Parathyroid adenoma (tissue), 2 donors: Measurements from ENCODE around the gene EPAS1.
"Not testable (repeated sequence)": the region's sequence is repeated elsewhere in the genome, so short reads cannot be mapped to it uniquely, and the experiment has no call there.

ENCODE experiments used
- H2AFZ ChIP-seq: fragments of 300-600 bp; sonication (generic); one replicate; pipeline ENCODE4 v1.7.0; 2017; ENCODE audit warnings: antibody characterized with exemption, mild to moderate bottlenecking
- H3K27ac ChIP-seq: fragments of 300-600 bp; sonication (generic); one replicate; pipeline ENCODE4 v1.7.0; 2017
- H3K27me3 ChIP-seq: fragments of 300-600 bp; sonication (generic); one replicate; pipeline ENCODE4 v1.7.0; 2017; ENCODE audit warnings: low read length; ENCODE audit not compliant: control insufficient read depth, insufficient read depth
- H3K36me3 ChIP-seq: fragments of 300-600 bp; sonication (generic); one replicate; pipeline ENCODE4 v1.7.0; 2017; ENCODE audit warnings: low read length; ENCODE audit not compliant: control insufficient read depth, insufficient read depth
- H3K4me1 ChIP-seq: fragments of 300-600 bp; sonication (generic); one replicate; pipeline ENCODE4 v1.7.0; 2017; ENCODE audit warnings: control low read depth
- H3K4me2 ChIP-seq: fragments of 300-600 bp; sonication (generic); one replicate; pipeline ENCODE4 v1.7.0; 2017; ENCODE audit warnings: low read length
- H3K4me3 ChIP-seq: fragments of 300-600 bp; sonication (generic); one replicate; pipeline ENCODE4 v1.7.0; 2017; ENCODE audit warnings: low read depth, low read length
- H3K79me2 ChIP-seq: fragments of 300-600 bp; sonication (generic); one replicate; pipeline ENCODE4 v1.7.0; 2017; ENCODE audit warnings: control low read depth
- H3K9ac ChIP-seq: fragments of 300-600 bp; sonication (generic); one replicate; pipeline ENCODE4 v1.7.0; 2017; ENCODE audit warnings: mild to moderate bottlenecking
- H3K9me3 ChIP-seq: fragments of 300-600 bp; sonication (generic); one replicate; pipeline ENCODE4 v1.7.0; 2017; ENCODE audit warnings: low read length; ENCODE audit not compliant: control insufficient read depth
- TF ChIP-seq, protein P1 (sequence below): fragments of 300-600 bp; sonication (generic); IDR thresholded peaks from one replicate; pipeline ENCODE4 v1.7.0; 2017; ENCODE audit warnings: antibody characterized with exemption, mild to moderate bottlenecking
- donor health status: primary hyperparathyroidism.

EPAS1 gene

GRCh38 chr2:46392561-46393346 is 95.5 kb downstream of the EPAS1 start:
- no peak overlapping the region for H3K27ac ChIP-seq
- H3K4me2 ChIP-seq, result no peak overlapping the region
- no peaks in the 10 kb centered on the region for H3K79me2 ChIP-seq
- H3K36me3 ChIP-seq, result no peaks in the 10 kb centered on the region
- H3K9me3 ChIP-seq, result no peaks in the 10 kb centered on the region
- H3K4me1 ChIP-seq, result no peaks in the 10 kb centered on the region
- no peak overlapping the region for H2AFZ ChIP-seq
- no peak overlapping the region for H3K4me3 ChIP-seq
- no peak overlapping the region for H3K9ac ChIP-seq
- TF ChIP-seq, protein P1, sequence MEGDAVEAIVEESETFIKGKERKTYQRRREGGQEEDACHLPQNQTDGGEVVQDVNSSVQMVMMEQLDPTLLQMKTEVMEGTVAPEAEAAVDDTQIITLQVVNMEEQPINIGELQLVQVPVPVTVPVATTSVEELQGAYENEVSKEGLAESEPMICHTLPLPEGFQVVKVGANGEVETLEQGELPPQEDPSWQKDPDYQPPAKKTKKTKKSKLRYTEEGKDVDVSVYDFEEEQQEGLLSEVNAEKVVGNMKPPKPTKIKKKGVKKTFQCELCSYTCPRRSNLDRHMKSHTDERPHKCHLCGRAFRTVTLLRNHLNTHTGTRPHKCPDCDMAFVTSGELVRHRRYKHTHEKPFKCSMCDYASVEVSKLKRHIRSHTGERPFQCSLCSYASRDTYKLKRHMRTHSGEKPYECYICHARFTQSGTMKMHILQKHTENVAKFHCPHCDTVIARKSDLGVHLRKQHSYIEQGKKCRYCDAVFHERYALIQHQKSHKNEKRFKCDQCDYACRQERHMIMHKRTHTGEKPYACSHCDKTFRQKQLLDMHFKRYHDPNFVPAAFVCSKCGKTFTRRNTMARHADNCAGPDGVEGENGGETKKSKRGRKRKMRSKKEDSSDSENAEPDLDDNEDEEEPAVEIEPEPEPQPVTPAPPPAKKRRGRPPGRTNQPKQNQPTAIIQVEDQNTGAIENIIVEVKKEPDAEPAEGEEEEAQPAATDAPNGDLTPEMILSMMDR, result no peak
- no peaks in the 10 kb centered on the region for H3K27me3 ChIP-seq

DNA sequence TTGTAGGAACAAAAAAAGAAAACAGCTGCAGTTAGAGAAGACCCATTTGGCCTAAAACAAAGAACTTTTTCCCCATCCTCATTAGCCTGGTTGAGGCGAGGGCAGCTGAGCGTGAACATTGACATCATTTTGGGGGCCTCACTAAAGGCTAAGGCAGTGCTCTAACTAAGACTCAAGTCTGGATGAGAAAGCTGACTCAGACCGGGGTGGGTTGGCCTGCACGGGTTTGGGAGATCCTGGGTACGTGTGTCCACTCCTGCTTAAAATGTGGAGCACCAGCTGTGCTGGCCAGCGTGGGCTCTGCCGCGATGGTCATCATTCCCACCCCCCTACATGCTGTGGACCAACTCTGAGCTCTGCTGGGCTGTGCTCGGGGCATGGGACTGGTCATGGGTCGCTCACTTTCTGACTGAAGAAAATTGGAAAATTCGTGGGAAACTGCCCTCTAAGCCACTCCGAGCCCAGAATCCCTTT is 96.2 kb downstream of the EPAS1 start:
- Histone ChIP-seq H3K27me3 (no peaks in the 10 kb centered on the region), H3K9ac (no peak overlapping the region), H3K4me2 (no peak overlapping the region), H3K36me3 (no peaks in the 10 kb centered on the region), H3K4me1 (no peaks in the 10 kb centered on the region), H3K4me3 (no peak overlapping the region), H3K9me3 (no peaks in the 10 kb centered on the region), H2AFZ (no peak overlapping the region), H3K27ac (no peak overlapping the region), H3K79me2 (no peaks in the 10 kb centered on the region)
- TF ChIP-seq, protein P1, result no peak

DNA sequence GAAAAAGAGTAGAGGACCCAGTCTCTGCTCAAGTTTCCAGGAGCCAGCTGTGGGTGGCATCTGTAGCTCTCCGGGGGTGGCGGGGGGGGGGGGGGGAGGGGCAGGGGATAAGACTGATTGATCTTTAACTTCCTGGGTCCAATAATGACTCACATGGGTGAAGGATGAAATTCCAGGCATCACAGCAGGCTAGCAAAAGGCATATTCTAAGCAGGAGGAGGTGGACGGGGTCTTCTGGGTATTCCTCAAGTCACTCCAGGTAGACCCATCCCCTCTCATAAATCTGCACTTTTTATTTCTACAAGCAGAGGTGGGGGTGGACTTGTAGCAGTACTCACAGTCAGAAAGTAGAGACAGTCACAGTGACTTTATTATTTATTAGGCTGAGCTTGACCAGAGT is 96.7 kb downstream of the EPAS1 start:
- Histone ChIP-seq H3K4me1 (no peaks in the 10 kb centered on the region), H3K79me2 (no peaks in the 10 kb centered on the region), H3K27ac (no peak overlapping the region), H3K4me3 (no peak overlapping the region), H2AFZ (no peak overlapping the region), H3K36me3 (no peaks in the 10 kb centered on the region), H3K9me3 (no peaks in the 10 kb centered on the region), H3K9ac (no peak overlapping the region), H3K4me2 (no peak overlapping the region), H3K27me3 (no peaks in the 10 kb centered on the region)
- TF ChIP-seq, protein P1, result no peak

GRCh38 chr2:46394649-46395510 is 97.7 kb downstream of the EPAS1 start:
- no peak overlapping the region for H3K9ac ChIP-seq
- no peaks in the 10 kb centered on the region for H3K4me1 ChIP-seq
- no peaks in the 10 kb centered on the region for H3K36me3 ChIP-seq
- TF ChIP-seq, protein P1, result no peak
- H3K4me2 ChIP-seq, result no peak overlapping the region
- H2AFZ ChIP-seq, result peak overlapping the region; percentile 1
- H3K9me3 ChIP-seq, result no peaks in the 10 kb centered on the region
- H3K27me3 ChIP-seq, result no peaks in the 10 kb centered on the region
- no peak overlapping the region for H3K4me3 ChIP-seq
- no peak overlapping the region for H3K27ac ChIP-seq
- no peaks in the 10 kb centered on the region for H3K79me2 ChIP-seq

DNA sequence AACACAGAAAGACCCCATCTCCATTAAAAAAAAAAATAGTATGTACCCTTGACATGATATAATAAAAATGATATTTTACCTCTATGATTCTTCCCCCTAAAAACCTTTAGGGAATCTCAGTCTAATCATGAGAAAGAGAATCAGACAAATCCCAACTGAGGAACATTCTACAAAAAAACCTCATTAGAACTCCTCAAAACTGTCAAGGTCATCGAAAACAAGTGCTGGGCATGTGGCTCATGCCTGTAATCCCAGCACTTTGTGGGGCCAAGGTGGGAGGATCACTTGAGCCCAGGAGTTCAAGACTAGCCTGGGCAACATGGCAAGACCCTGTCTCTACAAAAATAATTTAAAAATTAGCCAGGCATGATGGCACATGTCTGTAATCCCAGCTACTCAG is 98.5 kb downstream of the EPAS1 start:
- H3K9me3 ChIP-seq, H2AFZ ChIP-seq, H3K4me2 ChIP-seq, H3K36me3 ChIP-seq, H3K9ac ChIP-seq, H3K27me3 ChIP-seq, H3K79me2 ChIP-seq, H3K27ac ChIP-seq, H3K4me1 ChIP-seq, H3K4me3 ChIP-seq: not testable (repeated sequence)
